HG03571 (cell line): ENCODE measurements around the gene EPHA7.

ENCODE experiments used
- ATAC-seq: cut with Tn5 transposase; IDR thresholded peaks from one replicate; pipeline ENCODE4 v1.9.1; 2021; ENCODE audit not compliant: unreplicated experiment

The EPHA7 gene

DNA sequence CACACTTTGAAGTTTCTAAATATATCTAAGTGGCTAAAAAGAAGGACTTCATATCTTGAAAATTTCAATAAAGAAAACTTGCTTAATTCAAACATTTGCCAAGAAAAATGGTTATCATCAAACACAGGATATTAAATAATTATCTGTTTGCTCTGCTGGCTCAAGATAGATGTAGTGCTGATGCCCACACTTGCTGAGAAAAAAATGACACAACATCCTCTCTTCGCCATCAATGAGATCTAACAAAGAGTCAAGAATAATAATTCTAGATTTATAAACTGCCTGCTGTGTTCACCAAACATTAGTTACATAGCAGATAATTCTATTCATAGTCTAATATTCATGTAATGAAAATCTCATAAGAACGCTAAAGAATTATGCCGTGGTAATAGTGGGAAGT, 93.6 kb downstream of the EPHA7 start:
- no peak for ATAC-seq

- no peak for ATAC-seq
These were observed 95.7 kb downstream of the EPHA7 start for GRCh38 chr6:93323630-93324029.

GRCh38 chr6:93322651-93323050, 96.7 kb downstream of the EPHA7 start:
- no peak for ATAC-seq

DNA sequence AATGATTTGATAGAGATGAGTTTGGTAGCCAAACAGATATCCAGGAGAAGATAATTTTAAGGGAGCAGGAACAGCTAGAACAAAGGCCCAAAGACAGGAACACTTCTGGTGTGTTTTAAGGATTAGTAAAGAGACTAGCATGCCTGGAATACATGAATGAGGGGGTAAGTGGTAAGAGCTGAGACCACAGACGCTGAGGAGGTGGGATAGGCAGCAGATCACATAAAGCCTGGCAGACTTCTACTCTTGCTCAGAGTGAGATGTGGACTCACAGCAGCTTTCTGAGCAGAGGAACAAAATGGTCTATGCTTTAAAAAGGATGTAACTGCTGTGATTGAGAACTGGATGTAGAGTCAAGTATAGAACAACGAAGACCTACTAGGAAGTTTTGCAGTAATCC, 100.1 kb downstream of the EPHA7 start:
- ATAC-seq = no peak

- ATAC-seq = no peak
These were observed 101.2 kb downstream of the EPHA7 start for GRCh38 chr6:93318121-93318520.

DNA sequence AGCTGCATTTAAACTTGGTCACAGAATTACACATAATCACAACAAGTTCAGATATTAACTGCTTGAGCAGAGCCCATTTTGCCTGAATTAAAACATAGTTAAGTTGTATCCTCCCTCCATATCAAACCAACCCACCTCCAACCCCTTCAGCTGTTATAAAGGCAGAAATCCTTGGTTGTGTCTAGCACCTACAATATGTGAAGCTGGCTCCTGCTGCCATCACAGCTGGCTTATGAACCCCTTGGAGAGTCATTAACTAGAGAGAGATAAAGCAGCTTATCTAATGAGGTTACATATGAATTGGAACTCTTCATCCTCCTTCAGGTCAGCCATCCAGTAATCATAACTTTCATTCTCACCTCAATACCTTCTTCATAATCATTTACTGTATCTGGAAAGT, 101.8 kb downstream of the EPHA7 start:
- ATAC-seq = no peak

GRCh38 chr6:93307505-93308409, 111.6 kb downstream of the EPHA7 start:
- ATAC-seq = no peak

DNA sequence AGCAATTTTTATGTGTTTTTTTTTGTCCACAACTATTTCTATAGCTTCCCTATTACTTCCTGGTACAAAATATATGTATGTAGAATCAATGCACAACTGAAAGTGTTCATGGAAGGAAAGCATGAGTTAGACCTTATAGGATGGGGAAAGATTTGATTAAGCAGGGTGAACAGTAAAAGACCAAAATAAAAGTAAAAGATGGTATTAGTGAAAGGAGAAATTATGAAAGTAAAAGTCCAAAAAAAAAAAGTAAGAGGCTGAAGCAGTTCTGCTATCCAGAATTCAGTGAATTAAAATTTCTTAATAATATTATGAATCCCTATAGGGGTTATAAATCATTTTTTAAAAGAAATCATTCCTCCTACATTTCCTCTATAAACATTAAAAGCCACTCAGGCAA, 114.3 kb downstream of the EPHA7 start:
- ATAC-seq = no peak

- no peak for ATAC-seq
These were observed 114.9 kb downstream of the EPHA7 start for GRCh38 chr6:93304505-93304904.

- ATAC-seq = no peak
These were observed 118.7 kb downstream of the EPHA7 start for GRCh38 chr6:93300661-93301060.

GRCh38 chr6:93299622-93300021, 119.7 kb downstream of the EPHA7 start:
- no peak for ATAC-seq

DNA sequence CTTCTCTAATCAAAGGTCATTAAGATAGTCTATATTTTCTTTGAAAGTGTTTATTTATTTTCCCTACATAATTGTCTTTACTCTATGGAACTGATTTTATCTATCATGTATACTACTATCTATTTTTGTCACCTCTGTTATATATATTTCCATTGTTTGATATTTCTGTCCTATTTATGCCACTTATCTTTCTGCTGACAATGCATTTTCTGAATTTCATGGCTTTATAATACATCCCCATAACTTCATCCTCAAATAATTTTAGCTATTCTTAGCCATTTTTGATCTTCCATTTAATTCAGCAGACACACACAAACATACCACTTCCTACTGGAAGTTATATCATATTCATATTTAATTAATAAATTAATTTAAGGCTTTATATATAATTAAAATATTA, 123.7 kb downstream of the EPHA7 start:
- ATAC-seq = no peak

GRCh38 chr6:93294879-93295278, 124.5 kb downstream of the EPHA7 start:
- no peak for ATAC-seq

- ATAC-seq = no peak
These were observed 125.5 kb downstream of the EPHA7 start for GRCh38 chr6:93293872-93294271.

GRCh38 chr6:93293460-93293859, 125.9 kb downstream of the EPHA7 start:
- no peak for ATAC-seq

GRCh38 chr6:93282521-93283031, 136.8 kb downstream of the EPHA7 start:
- no peak for ATAC-seq

- no peak for ATAC-seq
These were observed 141.1 kb downstream of the EPHA7 start for GRCh38 chr6:93278241-93278640.

DNA sequence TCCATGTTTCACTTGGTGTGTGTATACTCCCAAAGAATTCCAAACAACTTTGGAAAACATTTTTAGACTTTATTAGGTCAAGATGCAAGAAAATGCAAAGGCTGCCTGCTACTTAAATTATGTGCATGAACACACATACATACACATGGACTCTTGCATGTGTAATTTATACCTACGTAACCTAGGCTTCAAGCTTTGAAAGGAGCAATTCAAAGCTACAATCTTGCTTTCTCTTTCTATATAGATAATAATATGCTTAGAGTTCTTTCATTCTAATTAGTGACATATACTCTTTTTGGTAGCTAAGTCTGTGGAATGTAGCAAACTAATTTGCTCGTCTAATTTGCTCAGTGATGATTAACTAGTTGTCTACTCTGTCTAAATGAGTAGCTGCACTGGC, 146.5 kb downstream of the EPHA7 start:
- no peak for ATAC-seq

DNA sequence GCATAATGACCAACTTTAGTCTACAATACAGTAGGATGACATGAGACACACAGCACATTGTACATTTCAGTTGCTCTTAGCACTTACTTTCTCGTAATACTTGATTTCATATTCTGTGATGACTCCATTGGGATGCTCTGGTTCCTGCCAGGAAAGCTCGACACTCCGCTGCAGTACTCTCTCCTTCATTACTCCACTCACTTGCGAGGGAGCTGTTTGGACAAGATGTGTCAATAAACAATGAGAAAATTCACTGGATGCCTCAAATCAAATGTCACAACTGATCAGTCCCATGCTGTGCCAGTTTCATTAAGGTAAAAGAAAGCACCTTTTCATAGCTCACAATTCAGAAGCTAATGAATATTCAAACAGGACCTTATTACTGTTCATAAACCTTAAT, 147.1 kb downstream of the EPHA7 start:
- no peak for ATAC-seq

DNA sequence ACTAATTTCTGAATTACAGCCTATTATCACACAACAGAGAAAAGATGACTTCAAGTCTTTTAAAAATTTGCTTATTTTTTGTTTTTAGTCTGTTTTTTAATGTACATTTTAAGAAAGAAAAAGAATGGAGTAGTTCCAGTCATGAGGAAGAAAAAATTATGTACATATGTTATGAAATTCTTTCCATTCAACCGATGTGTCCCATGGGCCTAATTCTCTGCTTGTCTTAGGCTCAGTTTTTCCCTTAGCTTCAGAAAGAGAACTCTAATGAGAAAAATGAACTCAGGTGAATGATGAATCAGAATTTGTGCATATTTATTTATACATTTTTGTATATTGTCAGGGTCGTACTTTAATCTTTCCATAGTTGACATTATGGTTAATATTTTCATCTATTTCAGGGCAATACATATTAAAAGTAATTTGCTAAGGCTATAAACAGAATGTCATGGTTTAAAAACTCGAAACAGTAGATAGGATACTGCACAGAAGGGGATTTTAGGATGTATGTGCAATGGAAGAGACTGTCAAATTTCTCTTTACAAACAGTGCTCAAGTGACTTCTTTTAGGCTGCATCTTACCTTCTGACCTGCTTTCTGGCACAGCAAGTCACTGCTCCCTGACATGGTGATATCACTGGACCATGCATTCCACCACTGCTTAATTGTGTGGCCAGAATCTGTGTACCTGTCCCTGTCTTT, 153.1 kb downstream of the EPHA7 start:
- no peak for ATAC-seq

GRCh38 chr6:93260881-93261280, 158.5 kb downstream of the EPHA7 start:
- no peak for ATAC-seq

GRCh38 chr6:93259332-93259731, 160.0 kb downstream of the EPHA7 start:
- ATAC-seq = no peak
